NOMO-1 treated with dmso at 0.1 percent for 144 hours (cell line): ENCODE measurements around the gene SLC24A2.
"Not testable (repeated sequence)": the region's sequence is repeated elsewhere in the genome, so short reads cannot be mapped to it uniquely, and the experiment has no call there.

Experiments used
- DNase-seq: peaks from one replicate; lab custom pipeline; 2025; ENCODE audit not compliant: unreplicated experiment; lab: John Stamatoyannopoulos, UW

SLC24A2 gene

GRCh38 chr9:19788614-19789271 is at the start of gene SLC24A2:
TSS of gene SLC24A2 (minus strand) at chr9:19789037.
- DNase-seq: no peak

GRCh38 chr9:19833331-19833730 is 44.5 kb upstream of the SLC24A2 start:
- not testable (repeated sequence) for DNase-seq

- DNase-seq: no peak
These were observed 42.0 kb upstream of the SLC24A2 start for GRCh38 chr9:19830796-19831195.

- no peak for DNase-seq
These were observed 39.8 kb upstream of the SLC24A2 start for GRCh38 chr9:19828576-19829109.

GRCh38 chr9:19816769-19817168 is 27.9 kb upstream of the SLC24A2 start:
- DNase-seq: no peak

- no peak for DNase-seq
These were observed 23.4 kb upstream of the SLC24A2 start for GRCh38 chr9:19812194-19812593.

GRCh38 chr9:19809422-19810269 is 20.8 kb upstream of the SLC24A2 start:
- DNase-seq: no peak

GRCh38 chr9:19807182-19807892 is 18.5 kb upstream of the SLC24A2 start:
- DNase-seq: no peak

GRCh38 chr9:19804431-19804830 is 15.6 kb upstream of the SLC24A2 start:
- no peak for DNase-seq

- no peak for DNase-seq
These were observed 12.0 kb upstream of the SLC24A2 start for GRCh38 chr9:19800884-19801283.

GRCh38 chr9:19799784-19800183 is 10.9 kb upstream of the SLC24A2 start:
- no peak for DNase-seq

- DNase-seq: no peak
These were observed 685 bp downstream of the SLC24A2 start for GRCh38 chr9:19788152-19788551.

- DNase-seq: no peak
These were observed 1.2 kb downstream of the SLC24A2 start for GRCh38 chr9:19787672-19788071.

GRCh38 chr9:19785230-19785629 is 3.6 kb downstream of the SLC24A2 start:
- no peak for DNase-seq

GRCh38 chr9:19784136-19784535 is 4.7 kb downstream of the SLC24A2 start:
- DNase-seq: no peak

GRCh38 chr9:19783500-19783899 is 5.3 kb downstream of the SLC24A2 start:
- DNase-seq: no peak

- no peak for DNase-seq
These were observed 6.8 kb downstream of the SLC24A2 start for GRCh38 chr9:19782005-19782404.

GRCh38 chr9:19781240-19781639 is 7.6 kb downstream of the SLC24A2 start:
- DNase-seq: no peak

- no peak for DNase-seq
These were observed 17.4 kb downstream of the SLC24A2 start for GRCh38 chr9:19771446-19771845.

GRCh38 chr9:19770973-19771372 is 17.9 kb downstream of the SLC24A2 start:
- DNase-seq: no peak

GRCh38 chr9:19769213-19769612 is 19.6 kb downstream of the SLC24A2 start:
- DNase-seq: no peak

- no peak for DNase-seq
These were observed 20.0 kb downstream of the SLC24A2 start for GRCh38 chr9:19768798-19769197.
